ENCODE measurements around the gene SLC30A9.

- TF ChIP-seq EZH2 (IDR thresholded peaks at IDR 0.05; ENCODE audit: borderline replicate concordance, control insufficient read depth, low read depth, low read length): no peak
- TF ChIP-seq POLR2A (IDR thresholded peaks at IDR 0.05; ENCODE audit: low read depth, low read length): no peak
- no peak for TF ChIP-seq CTCF (IDR thresholded peaks at IDR 0.05 in 2 of 3, conservative IDR thresholded peaks at IDR 0.05 in 1 of 3; ENCODE audit: control insufficient read depth in 2 of 3, extremely low read depth in 1 of 3, insufficient read depth in 1 of 3, low read depth in 3 of 3, low read length in 3 of 3)
- TF ChIP-seq MXI1 (IDR thresholded peaks at IDR 0.05; ENCODE audit: low read depth, low read length): no peak
- TF ChIP-seq JUND (IDR thresholded peaks at IDR 0.05; ENCODE audit: low read depth, low read length): no peak
- no peak for TF ChIP-seq MLLT1 (IDR thresholded peaks at IDR 0.05)
- no peak for TF ChIP-seq REST (IDR thresholded peaks at IDR 0.05; ENCODE audit: low read depth, low read length)
- TF ChIP-seq TCF7 (IDR thresholded peaks at IDR 0.05; ENCODE audit: borderline replicate concordance): no peak
- TF ChIP-seq CHD2 (IDR thresholded peaks at IDR 0.05; ENCODE audit: borderline replicate concordance, low read depth, low read length): no peak
- no peak for TF ChIP-seq ZBTB11 (CRISPR knock-in tag; IDR thresholded peaks at IDR 0.05)
- no peak for TF ChIP-seq FOXK2 (IDR thresholded peaks at IDR 0.05)
These were observed 8.9 kb upstream of the SLC30A9 start, which contains the start of gene DCAF4L1 for GRCh38 chr4:41981456-41981855.
